ENCODE results near the gene MMP24. TPM values are rescaled to one million over a fixed set of nuclear protein-coding genes. Genes with fewer than 3 reads are reported as not detected.

MMP24 gene
- total and polyA plus RNA-seq, 2 of the 13 experiments (the other 11 are each of a cell fraction or from before 2014, with no cell fraction given): 0.29 to 0.35 TPM

- TF ChIP-seq CENPX (CRISPR knock-in tag; IDR thresholded peaks at IDR 0.05) (no peak), STAT5B (CRISPR knock-in tag; IDR thresholded peaks at IDR 0.05) (no peak), XRCC5 (optimal IDR thresholded peaks at IDR 0.05; ENCODE audit: low read length) (peak; percentile 98), TARDBP (CRISPR knock-in tag; IDR thresholded peaks at IDR 0.05) (peak; percentile 88), AGO2 (optimal IDR thresholded peaks at IDR 0.05; ENCODE audit: low read depth, low read length) (peak; percentile 97), TBP (CRISPR knock-in tag; IDR thresholded peaks at IDR 0.05) (no peak), E2F1 (CRISPR knock-in tag; IDR thresholded peaks at IDR 0.05) (0 out of 2 replicates have a peak, but pooled peaks have one; percentile 48), ZNF496 (CRISPR knock-in tag; IDR thresholded peaks at IDR 0.05; ENCODE audit: insufficient replicate concordance) (no peak), HNF1A (IDR thresholded peaks at IDR 0.05; ENCODE audit: low read depth) (peak; percentile 71), HNF1A (CRISPR knock-in tag; IDR thresholded peaks at IDR 0.05; ENCODE audit: borderline replicate concordance) (peak; percentile 73; the same call in 1 of the 2 replicates), CHD4 (IDR thresholded peaks at IDR 0.05; ENCODE audit: borderline replicate concordance, low read length) (no peak), PATZ1 (CRISPR knock-in tag; IDR thresholded peaks at IDR 0.05) (peak; percentile 99), ZNF280B (CRISPR knock-in tag; IDR thresholded peaks at IDR 0.05; ENCODE audit: borderline replicate concordance) (peak; percentile 89; the same call in 1 of the 2 replicates), IRF2 (CRISPR knock-in tag; IDR thresholded peaks at IDR 0.05) (peak; percentile 88), SMAD9 (CRISPR knock-in tag; IDR thresholded peaks at IDR 0.05) (no peak), ZNF503 (CRISPR knock-in tag; IDR thresholded peaks at IDR 0.05) (no peak), MIER3 (CRISPR knock-in tag; IDR thresholded peaks at IDR 0.05; ENCODE audit: borderline replicate concordance) (peak; percentile 20; the same call in 1 of the 2 replicates)
Observed at GRCh38 chr20:35284267-35284991, 57.9 kb downstream of the MMP24 start, which contains the start of gene EIF6 (continued).

Data from HepG2 (cell line).